ENCODE data around the gene ALKAL2.
A peak's percentile ranks its signal among the peaks of the same experiment; 100 is the strongest.
"Not testable (repeated sequence)": the region's sequence is repeated elsewhere in the genome, so short reads cannot be mapped to it uniquely, and the experiment has no call there.

Gene ALKAL2, protein sequence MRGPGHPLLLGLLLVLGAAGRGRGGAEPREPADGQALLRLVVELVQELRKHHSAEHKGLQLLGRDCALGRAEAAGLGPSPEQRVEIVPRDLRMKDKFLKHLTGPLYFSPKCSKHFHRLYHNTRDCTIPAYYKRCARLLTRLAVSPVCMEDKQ

DNA sequence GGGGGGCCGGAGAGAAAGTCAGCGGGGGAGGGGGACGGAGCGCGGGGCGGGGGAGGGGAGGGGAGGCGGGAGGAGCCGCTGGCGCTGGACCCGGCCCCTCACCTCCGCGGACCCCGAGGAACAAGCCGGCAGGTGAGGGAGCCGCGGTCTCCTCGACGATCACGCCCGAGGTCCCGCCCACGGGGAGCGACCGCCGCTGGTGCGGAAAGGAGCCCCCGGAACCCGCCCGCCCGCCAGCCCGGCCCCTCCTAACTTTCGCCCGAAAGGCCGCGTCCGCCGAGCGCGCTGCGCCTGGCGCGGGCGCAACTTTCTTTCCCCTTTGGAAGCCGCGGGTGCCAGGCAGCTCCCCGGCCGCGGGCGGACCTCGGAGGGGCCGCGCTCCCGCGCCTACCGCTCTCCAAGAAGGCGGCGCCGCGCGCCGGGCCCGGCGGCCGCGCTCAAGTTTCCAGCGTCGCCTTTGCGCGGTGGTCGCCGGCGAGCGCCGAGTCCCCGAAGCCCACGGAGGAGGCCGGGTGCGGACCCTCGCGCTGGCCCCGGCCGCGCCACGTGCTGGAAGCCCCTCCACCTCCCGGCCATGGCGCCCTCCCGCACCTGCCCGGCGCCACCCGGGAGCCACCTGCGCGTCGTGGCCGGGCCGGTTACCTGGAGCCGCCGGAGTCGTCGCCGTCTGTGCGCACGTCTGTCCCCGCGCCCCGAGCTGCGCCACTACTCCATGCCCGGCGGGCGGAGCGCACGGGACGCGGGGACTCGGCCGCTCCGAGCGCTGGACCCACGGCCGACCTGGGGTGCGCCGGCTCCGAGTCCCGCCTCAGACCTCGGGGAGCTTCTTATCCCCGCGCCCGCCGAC is at the start of gene ALKAL2:
TSS of gene ALKAL2 (minus strand) at position 181 of the 847 bp plus-strand sequence. CDS start 256 bp downstream, outside the sequence.
- peak; percentile 14 for DNase-seq

DNA sequence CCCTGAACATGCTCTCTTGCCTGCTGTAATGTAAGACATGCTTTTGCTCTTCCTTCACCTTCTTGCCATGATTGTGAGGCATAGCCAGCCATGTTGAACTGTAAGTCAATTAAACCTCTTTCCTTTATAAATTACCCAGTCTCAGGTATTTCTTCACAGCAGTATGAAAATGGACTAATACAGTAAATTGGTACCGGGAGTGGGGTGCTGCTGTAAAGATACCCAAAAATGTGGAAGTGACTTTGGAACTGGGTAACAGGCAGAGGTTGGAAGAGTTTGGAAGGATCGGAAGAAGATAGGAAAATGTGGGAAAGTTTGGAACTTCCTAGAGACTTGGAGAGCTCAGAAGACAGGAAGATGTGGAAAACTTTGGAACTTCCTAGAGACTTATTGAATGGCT is 49.1 kb upstream of the ALKAL2 start:
- not testable (repeated sequence) for DNase-seq

DNA sequence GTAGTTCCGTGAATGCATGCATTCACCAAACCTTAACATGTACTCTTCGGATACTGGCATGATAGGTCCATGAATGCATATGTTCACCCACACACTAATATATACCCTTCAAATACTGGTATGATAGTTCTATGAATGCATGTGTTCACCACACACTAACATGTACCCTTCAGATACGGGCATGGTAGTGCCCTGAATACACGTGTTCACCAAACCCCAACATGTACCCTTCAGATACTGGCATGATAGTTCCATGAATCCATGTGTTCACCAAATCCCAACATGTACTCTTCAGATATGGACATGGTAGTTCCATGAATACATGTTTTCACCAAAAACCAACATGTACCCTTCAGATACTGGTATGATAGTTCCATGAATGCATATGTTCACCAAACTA is 48.5 kb upstream of the ALKAL2 start:
- DNase-seq = no peak

DNA sequence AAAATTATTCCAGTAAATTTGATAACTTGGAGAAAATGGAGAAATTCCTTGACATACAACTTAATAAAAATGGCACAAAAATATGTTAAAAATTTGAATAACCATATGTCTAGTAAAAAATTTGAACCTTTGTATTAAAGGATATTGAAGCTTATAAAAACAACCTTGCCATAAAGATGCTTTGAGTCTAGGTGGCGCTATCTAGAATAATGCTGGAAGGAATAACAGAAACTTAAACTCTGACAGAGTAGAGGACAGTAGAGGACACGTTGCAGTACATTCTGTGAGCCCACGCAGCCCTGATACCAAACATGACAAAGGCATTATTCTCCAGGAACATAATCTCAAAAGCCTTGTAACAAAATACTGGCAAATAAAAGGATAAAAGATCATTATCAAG is 44.7 kb upstream of the ALKAL2 start:
- DNase-seq = no peak

DNA sequence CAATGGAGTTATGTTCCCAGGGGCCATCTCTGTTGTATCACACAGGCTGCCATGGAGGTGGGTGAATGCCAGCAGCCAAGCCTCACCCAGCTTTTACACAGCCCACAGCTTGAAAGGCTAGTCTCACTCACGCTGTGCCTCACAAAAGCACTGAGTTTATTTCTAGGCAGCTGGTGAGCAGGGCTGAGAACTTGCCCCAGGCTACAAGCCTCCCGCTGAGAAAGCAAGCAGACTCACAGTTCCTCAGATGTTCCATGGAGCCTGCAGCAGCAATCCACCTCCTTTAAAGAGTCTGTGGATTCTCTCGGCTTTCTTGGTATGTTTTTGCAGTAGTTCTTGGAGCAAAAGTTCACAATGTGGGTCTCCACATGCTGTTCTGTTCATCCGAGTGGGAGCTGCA is 40.9 kb upstream of the ALKAL2 start:
- DNase-seq = peak; percentile 71

DNA sequence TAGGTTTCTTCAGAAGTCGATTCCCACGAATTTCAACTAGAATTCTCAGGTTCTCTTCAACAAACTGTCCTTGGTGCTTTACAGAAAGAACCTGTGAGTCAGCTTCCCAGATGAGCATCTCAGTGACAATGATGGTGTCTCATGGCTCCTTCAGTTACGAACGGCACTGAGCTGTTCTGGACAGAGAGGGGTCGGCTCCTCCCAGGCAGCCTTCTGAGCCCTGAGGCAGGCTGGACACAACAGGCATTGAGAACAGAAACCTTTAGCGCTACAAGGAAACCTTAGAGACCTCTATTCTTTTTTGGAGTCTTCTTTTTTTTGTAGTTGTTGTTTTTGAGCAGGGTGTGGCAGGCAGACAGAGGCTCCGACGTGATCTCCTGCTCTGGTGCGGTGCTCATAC is 35.1 kb upstream of the ALKAL2 start:
- no peak for DNase-seq

DNA sequence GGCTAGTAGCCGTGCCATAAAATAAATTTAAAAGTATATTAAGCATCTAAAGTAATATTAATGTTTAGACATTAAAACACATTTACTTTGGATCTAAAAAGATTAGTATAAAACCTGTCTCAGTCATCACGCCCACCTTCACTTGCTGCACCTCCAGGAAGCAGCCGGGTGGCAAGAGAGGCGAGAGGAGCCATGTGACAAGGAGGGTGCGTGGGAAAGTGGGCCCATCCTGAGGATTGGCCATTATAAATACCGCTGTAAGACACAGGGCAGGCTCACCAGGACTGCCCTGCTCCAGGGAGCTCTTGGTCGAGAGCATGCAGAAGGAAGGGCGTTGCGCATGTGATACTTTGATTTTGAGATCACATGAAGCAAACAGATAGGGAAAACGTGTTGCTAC is 34.4 kb upstream of the ALKAL2 start:
- DNase-seq = no peak

DNA sequence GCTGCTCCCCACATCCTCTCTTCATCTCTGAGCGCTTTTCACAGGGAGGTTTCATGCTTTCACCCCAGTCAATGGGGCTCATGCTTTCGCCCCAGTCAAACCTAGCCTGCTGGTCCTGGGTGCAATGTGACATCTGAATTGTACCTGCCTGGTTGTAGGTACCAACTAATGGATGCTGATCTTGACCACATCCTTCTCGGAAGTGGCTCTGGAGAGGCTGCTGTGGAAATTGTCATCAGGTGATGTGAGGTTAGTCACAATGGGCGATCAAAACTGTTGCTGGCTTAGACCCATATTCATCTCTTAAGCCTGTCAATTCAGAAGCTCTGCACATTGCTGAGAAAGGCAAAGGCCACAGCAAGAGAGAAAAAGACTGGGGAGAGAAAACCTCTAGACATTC is 32.7 kb upstream of the ALKAL2 start:
- DNase-seq = no peak

DNA sequence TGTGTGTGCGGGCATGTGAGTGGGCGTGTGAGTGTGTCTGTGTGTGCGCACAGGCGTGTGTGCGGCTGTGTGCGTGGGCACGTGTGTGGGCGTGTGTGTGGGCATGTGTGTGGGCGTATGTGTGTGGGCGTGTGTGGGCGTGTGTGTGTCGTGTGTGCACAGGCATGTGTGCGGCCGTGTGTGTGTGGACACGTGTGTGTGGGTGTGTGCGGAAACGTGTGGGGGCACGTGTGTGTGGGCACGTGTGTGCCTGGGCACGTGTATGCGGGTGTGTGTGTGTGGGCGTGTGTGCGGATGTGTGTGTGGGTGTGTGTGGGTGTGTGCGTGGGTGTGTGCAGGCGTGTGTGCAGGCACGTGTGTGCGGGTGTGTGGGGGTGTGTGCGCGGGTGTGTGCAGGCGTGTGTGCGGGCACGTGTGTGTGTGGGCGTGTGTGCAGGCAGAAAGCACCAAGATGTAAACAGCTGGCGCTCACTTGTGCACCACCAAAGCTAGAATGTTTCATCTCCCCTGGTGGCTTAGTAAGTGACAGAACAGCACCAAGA is 31.2 kb upstream of the ALKAL2 start:
- DNase-seq = no peak

DNA sequence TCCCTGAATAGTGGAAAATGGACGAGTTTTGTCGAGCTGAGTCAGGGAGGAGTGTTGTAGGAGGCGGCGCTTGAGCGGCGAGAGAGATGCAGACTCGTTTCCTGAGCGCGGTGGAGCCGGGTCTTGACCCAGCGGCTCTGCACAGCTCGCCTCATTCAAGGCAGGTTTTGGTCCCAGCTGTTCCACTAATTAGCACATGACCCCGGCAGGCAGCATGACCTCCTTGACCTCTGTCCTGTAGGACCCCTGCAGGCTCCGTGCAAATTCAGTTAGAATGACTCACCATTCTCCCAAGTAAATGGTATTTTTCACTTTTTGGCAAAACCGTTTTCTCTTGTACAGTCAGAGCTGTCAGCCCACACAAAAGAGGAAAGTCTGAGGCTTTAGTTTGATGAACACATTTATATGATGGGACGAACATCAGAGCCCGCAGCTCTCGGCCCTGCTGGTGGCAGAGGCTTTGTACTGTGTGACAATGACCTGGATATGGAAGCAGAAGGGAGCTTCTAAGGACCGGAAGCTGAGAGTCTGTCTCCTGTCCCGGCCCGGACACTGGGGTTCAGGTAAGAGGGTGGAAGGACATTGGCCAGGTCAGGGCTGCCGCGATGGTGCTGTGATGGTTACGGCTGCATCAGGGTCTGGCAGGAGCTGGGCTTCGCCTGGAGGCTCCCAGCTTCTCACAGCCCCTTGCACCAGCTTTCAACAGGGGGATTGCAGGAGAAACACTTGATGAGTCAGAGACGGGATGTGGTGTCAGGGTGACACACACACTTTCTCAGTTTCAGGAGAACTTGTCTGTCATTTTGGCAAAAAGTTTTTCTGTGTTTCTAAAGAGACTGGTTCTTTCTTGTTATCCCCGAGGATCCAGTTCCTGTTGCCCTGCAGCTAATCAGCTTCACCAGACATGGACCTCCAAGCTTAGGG is 29.9 kb upstream of the ALKAL2 start:
- DNase-seq = no peak

DNA sequence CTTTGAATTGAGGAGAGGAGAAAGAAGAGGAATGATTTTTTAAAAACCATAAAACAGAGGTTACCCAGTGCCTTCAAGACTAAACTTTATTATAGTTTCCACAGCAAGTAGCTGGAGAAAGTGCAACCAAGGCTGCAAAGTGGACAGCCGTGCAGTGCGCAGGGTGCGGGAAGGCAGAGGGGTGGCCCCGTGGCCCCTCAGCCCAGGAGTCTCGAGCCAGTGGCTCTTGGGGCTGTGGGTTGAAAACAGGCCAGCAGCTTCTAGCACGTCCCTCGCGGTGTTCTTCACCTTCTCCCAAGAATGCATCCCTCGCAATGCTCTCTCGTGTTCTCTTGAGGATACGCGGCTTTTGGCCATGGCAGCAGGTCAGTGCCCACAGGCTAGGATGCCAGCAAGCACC is 28.5 kb upstream of the ALKAL2 start:
- DNase-seq = no peak

DNA sequence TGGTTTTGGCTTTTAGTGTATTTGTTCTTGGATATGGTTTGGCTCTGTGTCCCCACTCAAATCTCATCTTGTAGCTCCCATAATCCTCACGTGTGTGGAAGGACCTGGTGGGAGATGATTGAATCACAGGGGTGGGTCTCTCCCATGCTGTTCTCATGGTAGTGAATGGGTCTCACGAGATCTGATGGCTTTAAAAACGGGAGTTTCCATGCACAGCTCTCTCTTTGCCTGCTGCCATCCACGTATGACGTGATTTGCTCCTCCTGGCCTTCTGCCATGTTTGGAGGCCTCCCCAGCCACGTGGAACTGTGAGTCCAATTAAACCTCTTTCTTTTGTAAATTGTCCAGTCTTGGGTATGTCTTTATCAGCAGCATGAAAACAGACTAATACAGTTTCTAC is 28.0 kb upstream of the ALKAL2 start:
- not testable (repeated sequence) for DNase-seq

DNA sequence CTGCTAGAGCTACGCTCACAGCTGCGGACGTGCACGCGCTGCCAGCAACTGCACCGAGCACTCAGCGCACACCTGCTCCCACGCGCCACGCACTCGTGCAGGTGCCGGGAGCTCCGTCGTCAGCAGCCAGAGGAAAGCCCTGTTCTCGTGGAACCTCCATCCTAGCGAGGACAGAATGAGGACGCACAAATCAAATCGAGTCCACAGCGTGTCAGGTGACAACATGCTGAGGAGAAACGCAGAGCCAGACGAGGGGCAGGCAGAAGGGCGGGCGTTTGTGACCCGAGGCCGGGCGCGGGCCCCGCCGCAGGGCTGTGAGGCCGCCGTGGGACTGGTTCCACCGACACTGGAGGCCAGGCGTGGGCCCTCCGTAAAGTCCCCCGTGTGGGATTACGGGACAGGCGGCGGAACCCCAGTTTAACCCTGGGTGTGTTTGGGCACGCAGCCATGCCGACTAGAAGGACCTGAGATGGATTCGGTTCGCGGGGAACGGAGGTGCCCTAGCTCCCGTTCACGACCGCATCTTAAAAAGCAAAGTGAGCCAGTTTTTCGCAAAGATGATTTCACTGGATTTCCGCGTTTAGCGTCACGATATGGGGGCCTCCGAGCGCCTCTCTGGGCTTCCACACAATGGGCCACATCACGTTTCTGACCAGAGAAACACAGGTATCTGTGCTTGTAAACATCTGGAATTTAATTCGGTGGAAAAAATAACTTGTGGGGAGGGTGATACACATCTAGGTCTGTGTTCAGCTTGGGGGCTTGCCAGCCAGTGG is 26.9 kb upstream of the ALKAL2 start:
- no peak for DNase-seq

DNA sequence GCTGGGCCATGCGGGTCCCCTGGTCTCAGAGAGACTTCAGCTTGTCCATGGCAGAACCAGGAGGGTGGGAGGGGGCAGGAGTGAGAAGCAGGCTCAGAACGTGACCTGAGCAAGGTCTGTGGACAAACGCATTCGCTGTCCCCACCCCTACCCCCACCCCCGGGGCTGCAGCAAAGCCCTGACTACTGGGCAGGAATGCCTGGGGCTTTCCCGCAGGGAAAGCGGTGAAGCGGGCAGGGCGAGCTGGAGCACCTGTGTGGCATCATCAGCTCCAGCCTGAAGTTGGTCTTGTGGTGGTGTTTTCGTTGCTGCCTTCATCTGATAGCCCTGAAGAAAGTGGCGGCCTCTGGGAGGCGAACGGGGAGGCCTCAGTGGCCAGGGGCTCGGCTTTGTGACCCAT is 26.1 kb upstream of the ALKAL2 start:
- no peak for DNase-seq

DNA sequence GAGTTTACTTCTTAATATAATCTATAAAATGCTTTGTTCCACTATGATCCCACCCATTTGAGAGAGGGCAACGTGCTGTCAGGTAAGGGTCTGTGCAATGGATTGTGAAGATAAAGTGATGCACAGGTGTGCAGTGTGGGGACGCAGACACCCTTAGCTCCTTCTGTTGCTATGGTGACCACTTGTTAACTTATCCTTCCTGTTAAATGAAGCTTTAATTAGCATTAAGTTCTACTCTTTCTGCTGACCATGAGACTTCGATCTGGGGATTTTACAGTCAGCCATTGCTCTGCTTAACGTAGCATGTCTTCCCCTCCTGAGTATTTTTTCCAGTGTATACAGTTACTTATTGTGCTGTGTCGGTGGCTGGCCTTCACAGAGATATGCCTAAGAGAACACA is 23.1 kb upstream of the ALKAL2 start:
- no peak for DNase-seq

DNA sequence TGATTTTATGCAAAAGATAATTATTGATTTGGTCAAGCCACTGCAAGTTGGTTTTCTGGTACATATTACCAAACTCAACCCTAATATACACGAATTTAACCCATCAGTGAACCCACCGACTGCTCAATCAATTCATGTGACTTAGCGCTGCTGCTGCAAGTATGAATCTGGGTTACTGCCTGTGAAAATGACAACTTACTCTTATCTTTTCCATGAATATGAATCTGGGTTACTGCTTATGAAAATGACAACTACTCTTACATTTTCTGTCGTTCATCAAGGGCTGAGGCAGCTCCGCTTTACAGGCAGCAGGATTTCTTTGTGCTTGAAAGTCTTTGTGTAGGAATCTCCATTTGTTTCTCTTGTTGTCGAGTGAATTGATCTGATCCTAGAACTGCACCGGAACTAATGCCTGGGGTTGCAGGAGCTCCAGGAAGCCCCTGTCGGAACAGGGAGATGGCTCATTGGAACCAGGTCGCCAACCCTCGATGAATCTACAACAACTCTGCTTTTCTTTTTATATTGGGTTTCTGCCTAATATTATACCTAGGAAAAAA is 22.1 kb upstream of the ALKAL2 start:
- no peak for DNase-seq

DNA sequence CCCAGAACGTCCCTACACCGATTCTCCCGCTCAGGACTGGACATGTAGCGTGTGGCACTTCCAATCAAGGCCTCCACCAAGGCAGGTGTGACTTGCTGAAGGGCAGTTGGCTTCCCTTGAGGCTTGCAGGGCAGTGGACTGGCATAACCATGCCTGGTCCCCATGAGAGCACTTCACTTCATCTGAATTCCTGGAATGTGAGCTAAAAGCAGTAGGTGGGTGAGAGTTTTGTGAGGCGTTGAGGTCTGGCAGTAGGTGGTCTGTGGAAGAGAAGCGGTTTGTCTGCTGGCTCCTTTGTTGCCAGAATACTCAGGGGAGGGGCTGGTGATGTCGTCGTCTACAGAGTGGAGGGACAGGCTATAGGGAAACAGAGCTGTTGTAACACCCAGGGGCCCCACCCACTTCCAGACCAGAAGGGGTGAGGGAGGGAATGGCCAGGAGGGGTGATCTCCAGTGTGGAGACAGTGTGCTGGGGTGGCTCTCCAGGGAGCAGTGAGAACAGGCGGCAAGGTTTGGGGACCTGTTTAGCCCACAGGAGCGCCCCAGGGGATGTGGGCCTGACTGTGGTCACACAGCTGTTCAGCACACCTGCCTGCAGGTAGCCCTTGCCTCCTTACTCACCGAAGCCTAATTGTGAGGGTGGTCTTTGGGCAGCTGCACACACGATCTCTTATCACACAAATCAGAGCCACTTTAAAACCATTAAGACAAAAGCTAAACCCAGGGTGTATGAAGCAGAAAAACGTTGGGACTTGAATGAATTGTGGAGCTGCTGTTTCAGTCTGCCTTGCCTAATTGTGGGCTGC is 21.5 kb upstream of the ALKAL2 start:
- DNase-seq = no peak

DNA sequence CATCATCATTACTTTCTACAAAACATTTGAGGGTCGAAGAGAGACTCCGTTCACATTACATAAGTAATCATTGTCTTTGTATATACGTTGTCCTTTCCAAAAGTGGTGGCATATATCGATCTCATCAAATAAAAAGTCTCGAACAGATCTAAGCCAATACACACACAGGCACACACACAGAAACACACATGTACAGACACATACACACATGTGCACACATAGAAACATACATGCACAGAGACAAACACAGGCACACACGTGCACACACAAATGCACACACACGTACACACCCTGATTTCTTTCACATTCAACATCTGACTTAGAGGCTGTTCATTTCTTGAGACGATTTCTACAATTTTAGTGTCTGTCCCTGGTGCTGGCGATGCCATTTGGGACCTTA is 17.5 kb upstream of the ALKAL2 start:
- DNase-seq = no peak

DNA sequence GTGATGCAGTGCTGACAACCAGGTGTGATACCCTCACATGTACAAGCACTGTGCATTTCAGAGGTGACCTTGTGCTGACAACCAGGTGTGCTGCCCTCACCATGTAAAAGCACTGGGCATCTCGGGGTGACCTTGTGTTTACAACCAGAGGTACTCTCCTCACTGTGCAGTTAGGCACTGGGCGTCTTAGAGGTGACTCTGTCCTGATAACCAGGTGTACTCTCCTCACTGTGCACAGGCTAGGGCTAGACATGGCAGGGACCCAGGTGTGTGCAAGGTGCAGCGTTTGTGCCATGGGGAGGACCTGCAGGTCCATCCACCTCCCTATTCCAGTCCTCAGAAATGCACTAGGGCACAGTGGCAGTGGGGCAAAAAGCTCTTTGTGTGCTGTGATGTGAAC is 8.5 kb upstream of the ALKAL2 start:
- no peak for DNase-seq

DNA sequence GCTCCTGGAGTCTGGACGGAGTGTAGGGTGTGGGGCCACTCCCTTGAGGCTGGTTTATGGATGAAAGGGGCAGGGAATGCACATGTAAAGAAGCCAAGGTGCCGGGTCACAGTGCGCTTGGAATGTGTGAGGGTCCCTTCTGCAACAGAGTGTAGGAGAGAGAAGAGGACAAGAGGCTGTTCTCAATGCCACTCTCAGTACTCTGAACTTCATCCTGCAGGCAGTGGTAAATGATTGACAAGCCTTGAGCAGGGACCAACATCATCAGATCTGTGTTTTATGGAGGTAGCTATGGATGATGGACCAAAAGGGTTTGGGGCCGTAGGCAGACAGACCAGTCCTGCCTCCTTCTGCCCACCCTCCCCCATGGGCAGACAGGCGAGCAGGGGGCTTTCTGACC is 7.2 kb upstream of the ALKAL2 start:
- DNase-seq = no peak

DNA sequence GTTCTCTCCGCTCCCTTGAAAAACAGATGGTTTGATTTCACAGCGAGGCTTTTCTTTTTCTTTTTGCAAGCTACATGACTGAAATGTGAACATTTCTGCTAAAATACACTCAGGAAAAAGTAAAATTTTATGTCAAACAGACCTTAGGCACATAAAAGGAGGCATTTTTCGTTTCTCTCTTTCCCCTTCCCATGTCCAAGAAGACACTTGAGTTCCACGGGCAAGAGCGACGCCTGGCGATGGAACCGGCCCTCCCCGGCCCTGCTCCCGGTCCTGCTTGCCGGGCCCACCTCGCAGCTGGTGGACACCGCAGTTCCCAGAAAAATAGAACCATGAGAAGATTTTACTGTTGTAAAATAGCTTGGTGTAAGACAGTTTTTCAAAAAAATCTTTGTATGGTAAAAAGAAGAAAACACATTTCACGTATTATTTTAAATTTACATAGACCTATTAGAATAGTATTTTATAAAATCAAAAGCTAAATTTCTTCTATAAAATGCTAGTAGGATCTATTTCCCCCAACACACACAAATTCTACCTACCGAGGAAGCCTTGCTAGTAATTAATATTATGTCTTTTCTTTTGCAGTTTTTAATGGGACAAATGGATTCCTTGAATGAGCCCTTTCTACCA is 2.3 kb upstream of the ALKAL2 start:
- DNase-seq = peak; percentile 38
